ENCODE measurements around the gene CNKSR2.
"Not testable (repeated sequence)": the region's sequence is repeated elsewhere in the genome, so short reads cannot be mapped to it uniquely, and the experiment has no call there.

GRCh38 chrX:21544642-21545041 is 170.4 kb downstream of the CNKSR2 start:
- TF ChIP-seq, protein P1, sequence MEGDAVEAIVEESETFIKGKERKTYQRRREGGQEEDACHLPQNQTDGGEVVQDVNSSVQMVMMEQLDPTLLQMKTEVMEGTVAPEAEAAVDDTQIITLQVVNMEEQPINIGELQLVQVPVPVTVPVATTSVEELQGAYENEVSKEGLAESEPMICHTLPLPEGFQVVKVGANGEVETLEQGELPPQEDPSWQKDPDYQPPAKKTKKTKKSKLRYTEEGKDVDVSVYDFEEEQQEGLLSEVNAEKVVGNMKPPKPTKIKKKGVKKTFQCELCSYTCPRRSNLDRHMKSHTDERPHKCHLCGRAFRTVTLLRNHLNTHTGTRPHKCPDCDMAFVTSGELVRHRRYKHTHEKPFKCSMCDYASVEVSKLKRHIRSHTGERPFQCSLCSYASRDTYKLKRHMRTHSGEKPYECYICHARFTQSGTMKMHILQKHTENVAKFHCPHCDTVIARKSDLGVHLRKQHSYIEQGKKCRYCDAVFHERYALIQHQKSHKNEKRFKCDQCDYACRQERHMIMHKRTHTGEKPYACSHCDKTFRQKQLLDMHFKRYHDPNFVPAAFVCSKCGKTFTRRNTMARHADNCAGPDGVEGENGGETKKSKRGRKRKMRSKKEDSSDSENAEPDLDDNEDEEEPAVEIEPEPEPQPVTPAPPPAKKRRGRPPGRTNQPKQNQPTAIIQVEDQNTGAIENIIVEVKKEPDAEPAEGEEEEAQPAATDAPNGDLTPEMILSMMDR (IDR thresholded peaks at IDR 0.05; ENCODE audit: low read length) = not testable (repeated sequence)
- not testable (repeated sequence) for TF ChIP-seq EZH2 (optimal IDR thresholded peaks at IDR 0.05; ENCODE audit: low read depth, low read length)
